AG09319 (cell line): ENCODE results near the gene CORO2A.

Experiments
- DNase-seq: peaks from one replicate; pipeline ENCODE4 v3.0.0-alpha.2; 2010; ENCODE audit warnings: low read depth; ENCODE audit errors: extremely low read depth
- TF ChIP-seq, protein P1 (sequence below): IDR thresholded peaks from 2 replicates; pipeline ENCODE4 v1.5.1; 2011; ENCODE audit warnings: low read depth, mild to moderate bottlenecking, inconsistent platforms, low read length, moderate library complexity

Gene CORO2A

GRCh38 chr9:98192503-98193335, at the start of gene CORO2A:
TSS of gene CORO2A (minus strand) at chr9:98192637. CDS start at chr9:98157660, 34,977 bp downstream.
- DNase-seq, result no peak
- TF ChIP-seq, protein P1, sequence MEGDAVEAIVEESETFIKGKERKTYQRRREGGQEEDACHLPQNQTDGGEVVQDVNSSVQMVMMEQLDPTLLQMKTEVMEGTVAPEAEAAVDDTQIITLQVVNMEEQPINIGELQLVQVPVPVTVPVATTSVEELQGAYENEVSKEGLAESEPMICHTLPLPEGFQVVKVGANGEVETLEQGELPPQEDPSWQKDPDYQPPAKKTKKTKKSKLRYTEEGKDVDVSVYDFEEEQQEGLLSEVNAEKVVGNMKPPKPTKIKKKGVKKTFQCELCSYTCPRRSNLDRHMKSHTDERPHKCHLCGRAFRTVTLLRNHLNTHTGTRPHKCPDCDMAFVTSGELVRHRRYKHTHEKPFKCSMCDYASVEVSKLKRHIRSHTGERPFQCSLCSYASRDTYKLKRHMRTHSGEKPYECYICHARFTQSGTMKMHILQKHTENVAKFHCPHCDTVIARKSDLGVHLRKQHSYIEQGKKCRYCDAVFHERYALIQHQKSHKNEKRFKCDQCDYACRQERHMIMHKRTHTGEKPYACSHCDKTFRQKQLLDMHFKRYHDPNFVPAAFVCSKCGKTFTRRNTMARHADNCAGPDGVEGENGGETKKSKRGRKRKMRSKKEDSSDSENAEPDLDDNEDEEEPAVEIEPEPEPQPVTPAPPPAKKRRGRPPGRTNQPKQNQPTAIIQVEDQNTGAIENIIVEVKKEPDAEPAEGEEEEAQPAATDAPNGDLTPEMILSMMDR, result peak; percentile 54

DNA sequence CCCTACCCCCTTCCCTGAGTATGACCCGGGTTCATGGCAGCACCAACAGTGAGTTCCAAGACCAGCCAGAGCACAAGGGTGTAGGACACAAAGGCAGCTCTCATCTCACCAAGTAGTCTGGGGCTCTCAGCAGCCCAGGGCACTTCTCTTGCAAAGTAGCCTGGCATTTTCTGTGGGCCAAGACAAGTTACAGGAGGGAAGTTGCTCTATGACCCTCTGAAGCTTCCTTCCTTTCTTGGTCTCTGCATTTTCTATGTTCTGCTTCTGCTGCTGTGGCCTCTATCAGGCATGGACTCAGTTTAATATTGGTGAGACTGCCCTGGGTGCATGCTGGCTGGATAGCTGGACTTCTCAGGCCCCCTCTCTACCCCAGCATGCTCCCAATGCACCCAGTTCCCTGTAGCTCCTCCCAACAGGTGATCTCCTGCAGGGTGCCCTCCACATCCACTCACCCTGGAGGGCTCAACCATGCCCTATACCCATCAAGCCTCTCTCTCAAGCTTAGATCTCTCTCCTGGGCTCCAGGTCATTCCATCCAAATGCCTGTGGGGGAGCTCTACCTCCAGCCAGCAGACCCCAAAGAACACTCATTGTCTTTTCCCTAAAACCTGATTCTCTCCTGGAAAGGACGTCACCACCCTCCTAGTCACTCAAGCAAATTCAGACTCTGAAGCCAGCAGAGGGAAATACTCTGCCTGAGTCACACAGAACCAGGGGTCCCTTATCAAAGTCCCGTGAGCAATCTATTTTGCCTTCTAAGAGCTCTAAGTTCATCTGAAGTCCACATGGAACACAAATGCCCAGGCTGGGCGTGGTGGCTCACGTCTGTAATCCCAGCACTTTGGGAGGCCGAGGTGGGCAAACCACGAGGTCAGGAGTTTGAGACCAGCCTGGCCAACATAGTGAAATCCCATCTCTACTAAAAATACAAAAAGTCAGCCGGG, 49.2 kb upstream of the CORO2A start:
- DNase-seq, result no peak
- TF ChIP-seq, protein P1, result no peak

DNA sequence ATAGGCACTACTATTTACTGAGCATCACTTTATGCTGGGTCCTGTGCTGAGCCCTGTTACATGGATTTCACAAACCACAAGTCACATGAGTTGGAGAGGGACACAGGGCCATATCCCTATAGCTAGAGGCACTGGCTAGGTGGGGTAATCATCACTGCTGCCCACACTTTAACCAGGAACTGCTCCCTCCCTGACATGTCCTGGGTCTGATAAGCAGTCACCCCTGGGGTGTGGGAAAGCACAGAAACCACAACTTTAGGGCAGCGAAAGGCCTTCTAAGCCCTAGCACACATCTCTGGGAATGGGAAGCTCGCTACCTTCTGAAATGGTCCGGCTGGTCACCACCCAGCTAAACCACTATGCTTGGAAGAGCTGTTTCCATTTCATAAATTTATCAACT, 48.0 kb upstream of the CORO2A start:
- no peak for DNase-seq

DNA sequence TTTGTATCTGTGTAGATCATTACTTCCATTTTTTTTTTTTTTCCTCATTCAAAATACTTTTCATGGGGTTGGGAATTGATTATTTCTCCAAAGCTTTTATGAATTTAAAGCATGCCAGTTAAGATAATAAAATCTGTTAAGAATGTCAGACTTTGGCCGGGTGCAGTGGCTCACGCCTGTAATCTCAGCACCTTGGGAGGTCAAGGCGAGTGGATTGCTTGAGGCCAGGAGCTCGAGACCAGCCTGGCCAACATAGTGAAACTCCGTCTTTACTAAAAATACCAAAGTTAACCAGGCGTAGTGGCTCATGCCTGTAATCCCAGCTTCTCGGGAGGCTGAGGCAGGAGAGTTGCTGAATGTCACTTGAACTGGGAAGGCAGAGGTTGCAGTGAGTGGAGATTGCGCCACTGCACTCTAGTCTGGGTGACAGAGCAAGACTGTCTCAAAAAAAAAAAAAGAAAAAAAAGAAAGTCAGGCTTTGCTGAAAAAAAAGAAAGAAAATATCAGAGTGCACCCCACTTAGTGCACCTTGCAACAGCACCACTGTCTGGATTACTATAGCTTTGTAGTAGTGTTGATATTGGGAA, 44.6 kb upstream of the CORO2A start:
- DNase-seq, result no peak
- TF ChIP-seq, protein P1, result no peak

More for the DNA sequence above, 48.0 kb upstream of the CORO2A start:
- TF ChIP-seq, protein P1, result no peak

- TF ChIP-seq, protein P1, result no peak
- no peak for DNase-seq
Observed at GRCh38 chr9:98235126-98235525, 42.7 kb upstream of the CORO2A start.

GRCh38 chr9:98234245-98234825, 41.9 kb upstream of the CORO2A start:
- TF ChIP-seq, protein P1, result no peak
- no peak for DNase-seq
